Endothelial cell of umbilical vein (primary cell): Measurements from ENCODE around the gene THBS1. TPM values are rescaled to one million over a fixed set of nuclear protein-coding genes. Genes with fewer than 3 reads are reported as not detected.
A peak's percentile ranks its signal among the peaks of the same experiment; 100 is the strongest.

Experiments used
- Bru-seq: library from RNA; stranded (reverse); fragments of 400-500 nt; gene quantifications from one replicate; lab custom pipeline; 2021; lab: Mats Ljungman, UMichigan
- BruChase-seq, 2 experiments: library from RNA; stranded (reverse); fragments of 400-500 nt; gene quantifications; one replicate each; lab custom pipeline; 2021; lab: Mats Ljungman, UMichigan
- BruUV-seq: library from RNA; stranded (reverse); fragments of 400-500 nt; replicated peaks from 2 replicates; lab custom pipeline; 2021; lab: Mats Ljungman, UMichigan
- CTCF ChIA-PET: fragments of 300-600, 350-600 bp; sonication (Branson Sonifier 250); formaldehyde crosslinking; loops from one replicate; lab custom pipeline; 2021; ENCODE audit warnings: antibody characterized with exemption, inconsistent platforms; lab: Charles Lee
- POLR2A ChIA-PET: fragments of 300-600, 350-600 bp; sonication (Branson Sonifier 250); formaldehyde crosslinking; loops from one replicate; lab custom pipeline; 2021; ENCODE audit warnings: antibody characterized with exemption, inconsistent platforms; lab: Charles Lee
- DNase-seq: peaks from one replicate; pipeline ENCODE4 v3.0.0-alpha.2; 2011; ENCODE audit warnings: low read depth, low spot score
- FAIRE-seq: peaks from 2 replicates; lab custom pipeline; 2011; peaks lifted over from hg19 to GRCh38; lab: Jason Lieb, UNC
- H2AFZ ChIP-seq: 2 replicates; pipeline ENCODE4 v1.6.0; 2012; ENCODE audit warnings: low read depth, low read length, control low read depth, inconsistent platforms
- H3K27ac ChIP-seq: 2 replicates; pipeline ENCODE4 v1.5.1; 2011; ENCODE audit warnings: low read depth, mild to moderate bottlenecking, control low read depth, low read length, moderate library complexity; ENCODE audit not compliant: insufficient read depth
- H3K27me3 ChIP-seq, 2 experiments: 2 replicates each; pipeline versions ENCODE4 v1.6.0 to v1.6.1; 2011; ENCODE audit warnings: low read length in 2 of 2, mixed read lengths in 1 of 2; ENCODE audit not compliant: control insufficient read depth in 2 of 2, insufficient read depth in 2 of 2
- H3K36me3 ChIP-seq, 2 experiments: 2 replicates in 1 of 2; 3 replicates in 1 of 2; pipeline ENCODE4 v1.5.1; 2011; ENCODE audit warnings: low read length in 2 of 2, mild to moderate bottlenecking in 1 of 2, moderate library complexity in 1 of 2; ENCODE audit not compliant: control insufficient read depth in 2 of 2, insufficient read depth in 2 of 2; ENCODE audit errors: extremely low read depth in 1 of 2
- H3K4me1 ChIP-seq: 3 replicates; pipeline ENCODE4 v1.5.1; 2011; ENCODE audit warnings: mild to moderate bottlenecking, low read length; ENCODE audit not compliant: control insufficient read depth, insufficient read depth; ENCODE audit errors: extremely low read depth
- H3K4me2 ChIP-seq: 2 replicates; pipeline ENCODE4 v1.6.1; 2011; ENCODE audit warnings: low read length, control low read depth, mixed read lengths; ENCODE audit not compliant: insufficient read depth
- H3K4me3 ChIP-seq, 3 experiments: fragments of 200-600 bp in 1 of 3; sonication (generic), shearing (Covaris generic) in 1 of 3; replicated peaks in 1 of 3; 2 replicates each; pipeline ENCODE4 v1.5.1; 2011 to 2016; ENCODE audit warnings: control low read depth in 3 of 3, low read length in 3 of 3, mild to moderate bottlenecking in 2 of 3, inconsistent platforms in 1 of 3, low read depth in 1 of 3, moderate library complexity in 1 of 3; ENCODE audit not compliant: insufficient read depth in 1 of 3
- H3K79me2 ChIP-seq: 2 replicates; pipeline ENCODE4 v1.6.0; 2012; ENCODE audit warnings: low read length, inconsistent platforms; ENCODE audit not compliant: control insufficient read depth, insufficient read depth
- H3K9ac ChIP-seq: replicated peaks from 2 replicates; pipeline ENCODE3; 2011; ENCODE audit warnings: low read length, control low read depth; ENCODE audit not compliant: insufficient read depth; ENCODE audit errors: extremely low read depth
- H3K9me1 ChIP-seq: replicated peaks from 3 replicates; pipeline ENCODE4 v1.6.0; 2011; ENCODE audit warnings: mild to moderate bottlenecking, low read length; ENCODE audit not compliant: control insufficient read depth, insufficient read depth; ENCODE audit errors: extremely low read depth
- H3K9me3 ChIP-seq: replicated peaks from 2 replicates; pipeline ENCODE4 v1.5.1; 2012; ENCODE audit warnings: low read length, inconsistent platforms; ENCODE audit not compliant: control insufficient read depth, insufficient read depth
- H4K20me1 ChIP-seq: replicated peaks from 2 replicates; pipeline ENCODE3; 2011; ENCODE audit warnings: mild to moderate bottlenecking, low read length; ENCODE audit not compliant: control insufficient read depth, insufficient read depth; ENCODE audit errors: extremely low read depth
- EZH2 ChIP-seq: IDR thresholded peaks from 2 replicates; pipeline ENCODE4 v1.6.1; 2012; ENCODE audit warnings: borderline replicate concordance, low read depth, mild to moderate bottlenecking, moderate library complexity, low read length, inconsistent platforms; ENCODE audit not compliant: severe bottlenecking
- FOS ChIP-seq: IDR thresholded peaks from 2 replicates; pipeline ENCODE4 v1.6.1; 2011; ENCODE audit warnings: mild to moderate bottlenecking, low read length, moderate library complexity, borderline replicate concordance; ENCODE audit not compliant: insufficient read depth
- GATA2 ChIP-seq: IDR thresholded peaks from 2 replicates; pipeline ENCODE4 v1.7.0; 2011; ENCODE audit warnings: low read depth, mild to moderate bottlenecking, moderate library complexity, mixed read lengths, low read length; ENCODE audit not compliant: insufficient read length, insufficient read depth
- JUN ChIP-seq: IDR thresholded peaks from 2 replicates; pipeline ENCODE4 v1.6.1; 2011; ENCODE audit warnings: borderline replicate concordance, low read depth; ENCODE audit not compliant: insufficient read length, insufficient read depth
- MAX ChIP-seq: IDR thresholded peaks from 2 replicates; pipeline ENCODE4 v1.6.1; 2011; ENCODE audit not compliant: insufficient read depth, insufficient read length
- MYC ChIP-seq: IDR thresholded peaks from one replicate; pipeline ENCODE4 v1.6.1; 2011; ENCODE audit warnings: mild to moderate bottlenecking, low read depth, low read length
- POLR2A ChIP-seq: IDR thresholded peaks from 2 replicates; pipeline ENCODE4 v1.6.1; 2012; ENCODE audit warnings: low read depth, mild to moderate bottlenecking, control low read depth, low read length
- POLR2AphosphoS5 ChIP-seq: IDR thresholded peaks from 2 replicates; pipeline ENCODE4 v1.6.1; 2012; ENCODE audit warnings: low read depth, mild to moderate bottlenecking, control low read depth, low read length, moderate library complexity; ENCODE audit not compliant: insufficient read depth
- dilution Hi-C: fragments of 300-500 bp; cut with MboI; formaldehyde crosslinking; loops from one replicate; pipeline ENCODE4 v1.15.0; 2019; ENCODE audit warnings: low sequenced_read_pairs; ENCODE audit not compliant: extremely low pct_ligation_motif_present
- intact Hi-C: fragments of 100-400 bp; cut with micrococcal nuclease; formaldehyde crosslinking; loops from one replicate; pipeline ENCODE4 v1.10.0; 2022
- long read RNA-seq: library from polyadenylated mRNA; stranded (forward); transcript quantifications from one replicate; pipeline ENCODE4 v2.0.0, GENCODE V29; 2021
- polyA minus RNA-seq, 3 experiments: library from RNA; depleted of rRNA, polyadenylated mRNA; stranded (reverse); fragments of >200 nt; gene quantifications; 1 replicate in 1 of 3; 2 replicates in 2 of 3; pipeline ENCODE4 v1.2.3, GENCODE V29; 2011
- polyA plus RNA-seq, 4 experiments: library from polyadenylated mRNA; depleted of rRNA in 3 of 4; stranded (reverse) in 3 of 4; unstranded in 1 of 4; fragments of >200 nt; gene quantifications; 2 replicates each; pipeline versions ENCODE4 v1.2.1 to v1.2.3, GENCODE V29; 2011 to 2012; ENCODE audit warnings: missing spikeins in 1 of 4
- total RNA-seq: library from RNA; stranded (reverse); gene quantifications from 2 replicates; pipeline ENCODE4 v1.2.3, GENCODE V29; 2021
- TF ChIP-seq, protein P1 (sequence below), 2 donors: IDR thresholded peaks; 1 replicate in 1 of 2; 2 replicates in 1 of 2; pipeline ENCODE4 v1.5.1; 2011; ENCODE audit warnings: low read length in 2 of 2, mild to moderate bottlenecking in 2 of 2, moderate library complexity in 2 of 2, control low read depth in 1 of 2, inconsistent platforms in 1 of 2, low read depth in 1 of 2; ENCODE audit not compliant: insufficient read depth in 1 of 2; ENCODE audit errors: extremely low read depth in 1 of 2

Gene THBS1
- total RNA-seq (8,837 and 8,883 TPM in 2 replicates), polyA plus RNA-seq (6,148 and 6,293 TPM in 2 replicates), polyA minus RNA-seq (17,988 and 18,091 TPM in 2 replicates), Bru-seq, nascent RNA (percentile 100 among the genes with signal in this experiment), BruChase-seq, experiment 1, labeled RNA remaining after a 6-hour chase (percentile 100 among the genes with signal in this experiment), BruChase-seq, experiment 2, labeled RNA remaining after a 2-hour chase (percentile 100 among the genes with signal in this experiment)
- 2,202 and 2,655 TPM in 2 replicates for polyA plus RNA-seq (2011; cell fraction: cytosol; rRNA removed)
- 17,201 and 26,660 TPM in 2 replicates for polyA plus RNA-seq (2011; cell fraction: nucleus; rRNA removed)
- polyA plus RNA-seq (2012) = 3,629 and 3,767 TPM in 2 replicates
- polyA minus RNA-seq (2011; cell fraction: cytosol; rRNA and poly(A)+ RNA removed) = 7.8 TPM
- 23,649 and 24,248 TPM in 2 replicates for polyA minus RNA-seq (2011; cell fraction: nucleus; rRNA and poly(A)+ RNA removed)
- long read RNA-seq, full-length matches to known transcripts = 433 of 4,142 reads
- long read RNA-seq, partial matches to known transcripts = 3,644 of 4,142 reads
- long read RNA-seq, other reads (novel, unspliced or antisense) = 65 of 4,142 reads

DNA sequence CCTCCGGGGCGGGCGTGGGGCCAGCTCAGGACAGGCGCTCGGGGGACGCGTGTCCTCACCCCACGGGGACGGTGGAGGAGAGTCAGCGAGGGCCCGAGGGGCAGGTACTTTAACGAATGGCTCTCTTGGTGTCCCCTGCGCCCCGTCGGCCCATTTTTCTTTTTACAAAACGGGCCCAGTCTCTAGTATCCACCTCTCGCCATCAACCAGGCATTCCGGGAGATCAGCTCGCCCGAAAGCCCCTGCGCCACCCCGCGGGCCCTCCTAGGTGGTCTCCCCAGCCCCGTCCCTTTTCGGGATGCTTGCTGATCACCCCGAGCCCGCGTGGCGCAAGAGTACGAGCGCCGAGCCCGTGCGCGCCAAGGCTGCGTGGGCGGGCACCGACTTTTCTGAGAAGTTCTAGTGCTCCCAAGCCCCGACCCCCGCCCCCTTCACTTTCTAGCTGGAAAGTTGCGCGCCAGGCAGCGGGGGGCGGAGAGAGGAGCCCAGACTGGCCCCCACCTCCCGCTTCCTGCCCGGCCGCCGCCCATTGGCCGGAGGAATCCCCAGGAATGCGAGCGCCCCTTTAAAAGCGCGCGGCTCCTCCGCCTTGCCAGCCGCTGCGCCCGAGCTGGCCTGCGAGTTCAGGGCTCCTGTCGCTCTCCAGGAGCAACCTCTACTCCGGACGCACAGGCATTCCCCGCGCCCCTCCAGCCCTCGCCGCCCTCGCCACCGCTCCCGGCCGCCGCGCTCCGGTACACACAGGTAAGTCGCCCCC, at the start of gene THBS1:
Gene THBS1, plus strand, starts transcription at position 595 of the 757 bp plus-strand sequence. CDS start 779 bp downstream, outside the sequence.
- ChIA-PET CTCF (interaction anchor here (0.8 to 5.0 kb wide), 39 partner anchors 10 to 881 kb away, joined by 3 to 72 read pairs (median 5); no protein-coding TSS in a partner anchor), POLR2A (interaction anchor here (0.5 to 9.9 kb wide), 41 partner anchors 10 to 753 kb away, joined by 3 to 118 read pairs (median 6); no protein-coding TSS in a partner anchor)
- peak within 1 kb of the TSS; percentile 98 for H3K27ac ChIP-seq
- H3K9me1 ChIP-seq = no peaks in the 10 kb centered on the region
- H4K20me1 ChIP-seq = peaks cover 3% of the 10 kb centered on the region
- H3K4me3 ChIP-seq = peak within 1 kb of the TSS; percentile 9 to 98 (median 97)
- H2AFZ ChIP-seq = no peak within 1 kb of the TSS
- intact Hi-C loops = loop anchor here (1.0 to 5.0 kb wide), 12 partner anchors 217 to 872 kb away; no protein-coding TSS in a partner anchor
- DNase-seq (peak; percentile 98), FAIRE-seq (peak; percentile 77)
- H3K79me2 ChIP-seq = peaks cover 59% of the 10 kb centered on the region
- peak within 1 kb of the TSS; percentile 91 for H3K4me2 ChIP-seq
- dilution Hi-C loops = no loop called here
- no peaks in the 10 kb centered on the region for H3K27me3 ChIP-seq
- H3K4me1 ChIP-seq = peaks cover 26% of the 10 kb centered on the region
- peak within 1 kb of the TSS; percentile 99 for H3K9ac ChIP-seq
- TF ChIP-seq GATA2 (no peak), JUN (no peak), POLR2A (no peak), FOS (peak; percentile 17), MAX (no peak), MYC (no peak), POLR2AphosphoS5 (peak; percentile 100), EZH2 (no peak)
- TF ChIP-seq, protein P1, sequence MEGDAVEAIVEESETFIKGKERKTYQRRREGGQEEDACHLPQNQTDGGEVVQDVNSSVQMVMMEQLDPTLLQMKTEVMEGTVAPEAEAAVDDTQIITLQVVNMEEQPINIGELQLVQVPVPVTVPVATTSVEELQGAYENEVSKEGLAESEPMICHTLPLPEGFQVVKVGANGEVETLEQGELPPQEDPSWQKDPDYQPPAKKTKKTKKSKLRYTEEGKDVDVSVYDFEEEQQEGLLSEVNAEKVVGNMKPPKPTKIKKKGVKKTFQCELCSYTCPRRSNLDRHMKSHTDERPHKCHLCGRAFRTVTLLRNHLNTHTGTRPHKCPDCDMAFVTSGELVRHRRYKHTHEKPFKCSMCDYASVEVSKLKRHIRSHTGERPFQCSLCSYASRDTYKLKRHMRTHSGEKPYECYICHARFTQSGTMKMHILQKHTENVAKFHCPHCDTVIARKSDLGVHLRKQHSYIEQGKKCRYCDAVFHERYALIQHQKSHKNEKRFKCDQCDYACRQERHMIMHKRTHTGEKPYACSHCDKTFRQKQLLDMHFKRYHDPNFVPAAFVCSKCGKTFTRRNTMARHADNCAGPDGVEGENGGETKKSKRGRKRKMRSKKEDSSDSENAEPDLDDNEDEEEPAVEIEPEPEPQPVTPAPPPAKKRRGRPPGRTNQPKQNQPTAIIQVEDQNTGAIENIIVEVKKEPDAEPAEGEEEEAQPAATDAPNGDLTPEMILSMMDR (IDR thresholded peaks at IDR 0.05; ENCODE audit: extremely low read depth in 1 of 2, insufficient read depth in 1 of 2, low read depth in 1 of 2, low read length in 2 of 2) = peak; percentile 2 to 6
- no TSS peak for BruUV-seq
- H3K36me3 ChIP-seq = peaks cover 35 to 38% of the 10 kb centered on the region in 2 experiments
- no peaks in the 10 kb centered on the region for H3K9me3 ChIP-seq
